Keratinocyte (primary cell): ENCODE measurements around the gene CDHR2. TPM values are rescaled to one million over a fixed set of nuclear protein-coding genes. Genes with fewer than 3 reads are reported as not detected.

Experiments used
- DNase-seq: peaks from one replicate; pipeline ENCODE4 v3.0.0-alpha.2; 2011; ENCODE audit warnings: low read depth, missing footprints, low spot score
- FAIRE-seq: peaks from 2 replicates; lab custom pipeline; 2011; peaks lifted over from hg19 to GRCh38; lab: Jason Lieb, UNC
- H2AFZ ChIP-seq: 2 replicates; pipeline ENCODE4 v1.6.0; 2012; ENCODE audit warnings: low read length, control low read depth, inconsistent platforms; ENCODE audit not compliant: control insufficient read depth
- H3K27ac ChIP-seq: 2 replicates; pipeline ENCODE4 v1.5.1; 2011; ENCODE audit warnings: low read length; ENCODE audit not compliant: control insufficient read depth, insufficient read depth
- H3K27me3 ChIP-seq: 3 replicates; pipeline ENCODE4 v1.6.0; 2011; ENCODE audit warnings: low read length; ENCODE audit not compliant: control insufficient read depth, insufficient read depth; ENCODE audit errors: extremely low read depth
- H3K36me3 ChIP-seq, 2 experiments: 2 replicates in 1 of 2; 3 replicates in 1 of 2; pipeline ENCODE4 v1.5.1; 2011; ENCODE audit warnings: low read length in 2 of 2, mild to moderate bottlenecking in 1 of 2; ENCODE audit not compliant: control insufficient read depth in 2 of 2, insufficient read depth in 2 of 2; ENCODE audit errors: extremely low read depth in 1 of 2
- H3K4me1 ChIP-seq: 3 replicates; pipeline ENCODE4 v1.5.1; 2011; ENCODE audit warnings: low read length; ENCODE audit not compliant: control insufficient read depth, insufficient read depth; ENCODE audit errors: extremely low read depth
- H3K4me2 ChIP-seq: 3 replicates; pipeline ENCODE4 v1.6.0; 2011; ENCODE audit warnings: low read depth, low read length; ENCODE audit not compliant: control insufficient read depth, insufficient read depth; ENCODE audit errors: extremely low read depth
- H3K4me3 ChIP-seq, 3 experiments: fragments of 200-600 bp in 1 of 3; sonication (generic) in 1 of 3; 2 replicates in 2 of 3; 3 replicates in 1 of 3; pipeline ENCODE4 v1.5.1; 2011 to 2016; ENCODE audit warnings: low read length in 3 of 3, mild to moderate bottlenecking in 3 of 3, control low read depth in 2 of 3, inconsistent platforms in 1 of 3, low read depth in 1 of 3, mixed read lengths in 1 of 3, mixed run types in 1 of 3, moderate library complexity in 1 of 3; ENCODE audit not compliant: control insufficient read depth in 2 of 3, insufficient read depth in 2 of 3; ENCODE audit errors: extremely low read depth in 1 of 3
- H3K79me2 ChIP-seq: 2 replicates; pipeline ENCODE4 v1.6.0; 2012; ENCODE audit warnings: low read length; ENCODE audit not compliant: control insufficient read depth, insufficient read depth
- H3K9ac ChIP-seq: 3 replicates; pipeline ENCODE4 v1.6.0; 2011; ENCODE audit warnings: low read length; ENCODE audit not compliant: control insufficient read depth, insufficient read depth; ENCODE audit errors: extremely low read depth
- H3K9me1 ChIP-seq: 3 replicates; pipeline ENCODE4 v1.6.0; 2011; ENCODE audit warnings: low read length; ENCODE audit not compliant: control insufficient read depth, insufficient read depth; ENCODE audit errors: extremely low read depth
- H3K9me3 ChIP-seq: 2 replicates; pipeline ENCODE4 v1.5.1; 2012; ENCODE audit warnings: low read depth, low read length; ENCODE audit not compliant: control insufficient read depth
- H4K20me1 ChIP-seq: 3 replicates; pipeline ENCODE4 v1.6.0; 2011; ENCODE audit warnings: low read length; ENCODE audit not compliant: control insufficient read depth, insufficient read depth; ENCODE audit errors: extremely low read depth
- CTCF ChIP-seq, 3 experiments: IDR thresholded peaks in 1 of 3; conservative IDR thresholded peaks in 1 of 3; optimal IDR thresholded peaks in 1 of 3; 2 replicates in 2 of 3; 3 replicates in 1 of 3; pipeline versions ENCODE3 to v1.5.1; 2011; ENCODE audit warnings: low read length in 3 of 3, mild to moderate bottlenecking in 3 of 3, moderate library complexity in 2 of 3, control low read depth in 1 of 3, inconsistent platforms in 1 of 3; ENCODE audit not compliant: insufficient read depth in 2 of 3; ENCODE audit errors: extremely low read depth in 1 of 3
- EZH2 ChIP-seq: IDR thresholded peaks from one replicate; pipeline ENCODE4 v1.6.1; 2012; ENCODE audit warnings: inconsistent platforms, mild to moderate bottlenecking, low read length, moderate library complexity
- dilution Hi-C: fragments of 300-500 bp; cut with MboI; formaldehyde crosslinking; loops from one replicate; pipeline ENCODE4 v1.7.0; 2020; ENCODE audit warnings: low sequenced_read_pairs; ENCODE audit not compliant: extremely low pct_ligation_motif_present
- polyA plus RNA-seq, 5 experiments: library from polyadenylated mRNA; depleted of rRNA in 3 of 5; stranded (reverse) in 3 of 5; stranded (forward) in 1 of 5; unstranded in 1 of 5; fragments of >200 nt; gene quantifications; 1 replicate in 1 of 5; 2 replicates in 3 of 5; 3 replicates in 1 of 5; pipeline versions ENCODE4 v1.2.1 to v1.2.3, GENCODE V29; 2011 to 2012; ENCODE audit warnings: missing spikeins in 2 of 5, low read depth in 1 of 5, low replicate concordance in 1 of 5

Gene CDHR2
- polyA plus RNA-seq, 1 donor (not counting 4 experiments of a cell fraction or from before 2014, with no cell fraction given): not detected

DNA sequence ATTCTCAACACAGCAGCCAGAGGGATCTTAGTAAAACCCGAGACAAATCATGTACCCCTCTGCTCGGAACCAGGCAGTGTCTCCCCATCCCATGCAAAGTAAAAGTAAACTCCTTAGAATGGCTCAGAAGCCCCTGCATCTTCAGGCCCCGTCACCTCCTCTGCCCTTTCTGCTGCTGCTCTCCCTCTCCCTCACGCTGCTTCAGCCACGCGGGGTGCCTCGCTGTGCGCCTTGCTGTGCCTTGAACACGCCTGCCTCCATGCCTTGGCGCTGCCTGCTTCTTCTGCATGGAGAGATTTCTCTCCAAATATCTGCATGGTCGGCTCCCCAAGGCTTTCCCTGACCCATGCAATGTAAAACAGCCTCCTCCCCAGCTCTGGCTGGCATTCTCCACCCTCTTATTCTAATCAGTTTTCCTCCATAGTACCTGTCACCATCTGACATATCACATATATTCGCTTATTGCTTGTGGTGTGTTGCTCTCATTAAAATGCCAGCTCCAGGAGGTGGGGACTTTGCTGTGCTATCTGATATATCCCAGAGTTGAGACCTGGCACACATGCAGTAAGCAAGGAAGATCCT is 52.9 kb downstream of the CDHR2 start:
- no peaks in the 10 kb centered on the region for H3K4me1 ChIP-seq
- no peaks in the 10 kb centered on the region for H3K27me3 ChIP-seq
- H4K20me1 ChIP-seq: no peaks in the 10 kb centered on the region
- no peak overlapping the region for H3K27ac ChIP-seq
- no peak for DNase-seq
- H3K4me2 ChIP-seq: no peak overlapping the region
- H2AFZ ChIP-seq: no peak overlapping the region
- peaks cover 3 to 4% of the 10 kb centered on the region in 2 experiments for H3K36me3 ChIP-seq
- TF ChIP-seq CTCF (optimal IDR thresholded peaks at IDR 0.05 in 1 of 3, IDR thresholded peaks at IDR 0.05 in 1 of 3, conservative IDR thresholded peaks at IDR 0.05 in 1 of 3; ENCODE audit: extremely low read depth in 1 of 3, insufficient read depth in 2 of 3, low read length in 3 of 3) (no peak), EZH2 (no peak)
- H3K9ac ChIP-seq: no peak overlapping the region
- no peak overlapping the region for H3K4me3 ChIP-seq
- H3K79me2 ChIP-seq: no peaks in the 10 kb centered on the region
- dilution Hi-C loops: no loop called here
- H3K9me1 ChIP-seq: no peaks in the 10 kb centered on the region
- no peak for FAIRE-seq
- no peaks in the 10 kb centered on the region for H3K9me3 ChIP-seq

- Histone ChIP-seq H3K9ac (no peak overlapping the region), H3K9me1 (no peaks in the 10 kb centered on the region), H3K4me2 (no peak overlapping the region), H3K4me3 (no peak overlapping the region), H3K79me2 (no peaks in the 10 kb centered on the region), H4K20me1 (no peaks in the 10 kb centered on the region), H3K27ac (no peak overlapping the region), H3K27me3 (no peaks in the 10 kb centered on the region), H3K9me3 (no peaks in the 10 kb centered on the region), H3K4me1 (peaks cover under 1% of the 10 kb centered on the region), H2AFZ (no peak overlapping the region), H3K36me3 (peaks cover 1 to 3% of the 10 kb centered on the region in 2 experiments)
- dilution Hi-C loops: no loop called here
- DNase-seq (no peak), FAIRE-seq (no peak)
- TF ChIP-seq EZH2: no peak
- TF ChIP-seq CTCF (optimal IDR thresholded peaks at IDR 0.05 in 1 of 3, IDR thresholded peaks at IDR 0.05 in 1 of 3, conservative IDR thresholded peaks at IDR 0.05 in 1 of 3; ENCODE audit: extremely low read depth in 1 of 3, insufficient read depth in 2 of 3, low read length in 3 of 3): no peak
These were observed 53.9 kb downstream of the CDHR2 start for GRCh38 chr5:176603091-176603490.
